ENCODE results near the gene MKNK1. TPM values are rescaled to one million over a fixed set of nuclear protein-coding genes. Genes with fewer than 3 reads are reported as not detected.
A peak's percentile ranks its signal among the peaks of the same experiment; 100 is the strongest.

Gene MKNK1
- total RNA-seq, 1 donor from 2014 or later, result 23.4 TPM

DNA sequence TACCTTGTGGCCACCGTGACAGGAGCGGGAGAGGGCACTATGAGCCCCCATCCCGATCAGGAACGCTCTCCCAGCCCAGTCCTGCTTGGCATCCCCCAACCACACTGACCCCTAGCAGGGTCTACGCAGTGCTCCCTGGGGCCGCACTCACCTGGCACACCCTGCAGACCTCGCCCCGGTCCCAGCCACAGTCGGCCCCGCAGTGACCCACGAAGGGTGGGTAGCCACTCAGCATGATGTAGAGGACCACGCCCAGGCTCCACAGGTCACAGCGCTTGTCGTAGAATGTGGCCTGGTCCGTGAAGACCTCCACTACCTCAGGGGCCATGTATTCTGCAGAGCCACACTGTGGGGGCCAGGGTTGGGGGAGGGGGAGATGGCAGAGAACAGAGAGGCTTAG, 41.6 kb downstream of the MKNK1 start:
- DNase-seq (ENCODE audit: low spot score), result no peak

DNA sequence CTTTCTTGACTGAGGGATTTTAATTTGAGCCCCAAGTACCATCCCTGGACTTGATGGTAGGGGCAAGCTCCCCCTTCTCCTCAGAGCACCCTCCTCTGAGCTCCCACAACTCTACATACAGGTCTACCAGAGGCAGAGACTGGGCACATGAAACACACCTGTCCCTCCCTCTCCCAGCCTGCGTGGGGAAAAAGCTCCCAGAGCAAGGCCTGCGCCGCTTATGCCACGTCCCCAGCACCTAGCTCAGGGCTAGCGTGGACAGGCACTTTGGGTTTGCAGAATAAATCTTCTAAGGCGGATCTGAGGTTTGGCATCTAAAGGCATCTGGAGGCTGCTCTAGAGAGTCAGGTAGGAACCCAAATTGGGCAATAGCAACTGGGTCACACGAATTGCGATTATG, 45.1 kb downstream of the MKNK1 start:
- DNase-seq (ENCODE audit: low spot score), result no peak

DNA sequence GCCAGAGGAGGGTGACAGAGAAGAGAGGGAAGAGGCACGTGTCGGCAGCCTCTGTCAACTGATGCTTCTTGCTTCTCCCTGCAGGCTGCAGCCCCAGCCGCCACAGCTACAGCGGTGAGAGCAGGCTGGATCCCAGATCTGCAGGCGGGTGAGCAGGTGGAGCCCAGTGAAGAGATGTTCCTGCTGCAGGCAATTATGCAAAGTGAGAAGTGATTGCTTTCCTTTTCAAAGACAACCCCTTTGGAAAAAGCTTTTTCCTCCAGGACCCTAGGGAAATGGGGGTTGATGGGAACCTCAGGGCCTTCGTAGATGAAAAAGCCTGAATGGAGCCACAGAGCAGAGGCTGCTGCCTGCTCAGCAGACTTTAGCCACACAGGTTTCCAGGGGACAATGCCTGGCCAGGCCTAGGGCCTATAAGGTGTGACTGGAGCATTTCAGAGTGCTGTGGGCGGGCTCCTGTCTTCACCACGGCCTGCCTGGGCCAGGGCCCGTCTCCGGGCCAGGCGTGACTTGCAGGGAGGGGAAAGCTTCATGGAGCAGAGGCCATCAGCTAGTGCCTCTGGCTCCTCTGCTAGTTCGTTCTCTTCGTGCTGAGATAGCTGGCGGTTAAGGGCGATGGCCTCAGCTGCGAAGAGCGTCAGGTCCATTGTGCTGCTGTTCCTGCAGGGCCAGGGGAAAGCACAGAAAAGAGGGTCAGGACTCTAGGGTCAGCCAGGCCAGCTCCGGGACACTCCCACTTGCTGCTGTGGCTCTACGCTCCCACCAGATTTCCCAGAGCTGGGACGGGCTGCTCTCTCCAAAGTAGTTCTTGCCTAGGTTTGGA, 45.7 kb downstream of the MKNK1 start:
- DNase-seq (ENCODE audit: low spot score), result no peak

DNA sequence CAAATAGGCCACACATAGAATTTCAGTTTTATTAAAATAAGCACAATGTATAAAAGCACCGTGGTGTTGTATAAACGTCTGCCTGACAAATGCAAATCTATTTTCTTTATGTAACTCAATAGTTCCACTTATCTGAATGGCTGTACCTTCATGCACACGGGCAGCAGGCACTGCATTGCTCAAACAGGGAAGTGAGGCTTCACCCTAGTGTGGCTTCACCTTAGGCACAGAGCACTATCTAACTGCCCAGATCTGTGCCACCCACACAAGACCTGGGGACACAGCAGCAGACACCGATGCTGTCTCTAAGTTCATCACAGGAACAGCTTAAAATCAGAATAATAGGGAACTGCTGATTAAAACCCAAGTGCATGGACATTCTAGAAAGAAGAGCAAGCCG, 46.7 kb downstream of the MKNK1 start:
- no peak for DNase-seq (ENCODE audit: low spot score)

DNA sequence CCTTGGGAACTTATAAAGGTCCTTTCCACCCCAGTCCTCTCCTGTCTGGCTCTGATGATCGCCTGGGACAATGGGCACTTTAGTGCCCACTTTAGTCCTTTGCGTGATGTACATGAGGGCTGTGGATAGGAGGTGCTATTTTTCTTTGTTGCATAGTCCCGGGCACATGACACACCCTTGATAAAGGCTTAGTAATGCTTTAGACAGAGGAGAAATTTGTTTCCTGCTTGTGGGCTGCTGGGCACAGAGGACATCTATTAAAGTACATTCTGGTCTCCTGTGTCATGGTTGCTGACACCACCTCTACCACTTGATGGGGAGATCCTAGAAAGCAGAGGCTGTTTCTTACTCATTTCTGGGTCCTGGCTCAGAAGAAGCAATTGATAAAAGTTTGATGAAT, 47.2 kb downstream of the MKNK1 start:
- no peak for DNase-seq (ENCODE audit: low spot score)

DNA sequence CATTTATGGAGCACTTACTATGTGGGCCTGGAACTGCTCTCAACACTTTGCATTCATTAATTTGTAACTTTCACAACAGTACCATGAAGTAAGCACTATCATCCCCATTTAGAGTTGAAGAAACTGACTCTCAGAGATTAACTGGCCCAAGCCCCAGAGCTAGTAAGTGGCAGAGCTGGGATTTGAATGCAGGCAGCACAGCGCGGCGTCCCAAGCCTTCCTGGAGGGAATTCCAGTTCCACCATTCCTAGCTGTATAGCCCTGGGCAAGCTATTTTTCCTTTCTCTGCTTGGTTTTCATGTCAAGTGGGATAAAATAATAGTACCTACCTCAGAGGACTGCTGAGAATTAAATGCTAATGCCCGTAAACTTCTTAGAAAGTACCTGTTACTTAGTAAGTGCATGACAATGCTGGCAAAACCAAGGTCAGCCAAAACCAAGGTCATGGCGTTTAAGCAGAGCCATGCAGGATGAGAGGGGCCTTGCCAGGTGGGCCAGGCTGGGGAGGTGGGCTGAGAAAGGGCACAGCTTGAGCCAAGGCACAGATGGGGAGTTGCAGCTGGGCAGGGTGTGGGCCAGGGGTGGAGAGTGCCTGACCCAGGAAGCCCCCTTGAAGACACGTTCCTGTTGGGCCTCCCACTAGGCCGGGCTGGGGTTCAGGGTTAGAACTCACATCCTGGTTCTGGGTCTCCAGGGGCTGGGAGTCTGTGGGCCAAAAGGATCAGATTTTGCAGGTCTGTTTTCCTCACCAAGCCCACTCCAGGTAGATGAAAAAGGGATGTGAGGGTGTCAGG, 48.0 kb downstream of the MKNK1 start:
- no peak for DNase-seq (ENCODE audit: low spot score)

DNA sequence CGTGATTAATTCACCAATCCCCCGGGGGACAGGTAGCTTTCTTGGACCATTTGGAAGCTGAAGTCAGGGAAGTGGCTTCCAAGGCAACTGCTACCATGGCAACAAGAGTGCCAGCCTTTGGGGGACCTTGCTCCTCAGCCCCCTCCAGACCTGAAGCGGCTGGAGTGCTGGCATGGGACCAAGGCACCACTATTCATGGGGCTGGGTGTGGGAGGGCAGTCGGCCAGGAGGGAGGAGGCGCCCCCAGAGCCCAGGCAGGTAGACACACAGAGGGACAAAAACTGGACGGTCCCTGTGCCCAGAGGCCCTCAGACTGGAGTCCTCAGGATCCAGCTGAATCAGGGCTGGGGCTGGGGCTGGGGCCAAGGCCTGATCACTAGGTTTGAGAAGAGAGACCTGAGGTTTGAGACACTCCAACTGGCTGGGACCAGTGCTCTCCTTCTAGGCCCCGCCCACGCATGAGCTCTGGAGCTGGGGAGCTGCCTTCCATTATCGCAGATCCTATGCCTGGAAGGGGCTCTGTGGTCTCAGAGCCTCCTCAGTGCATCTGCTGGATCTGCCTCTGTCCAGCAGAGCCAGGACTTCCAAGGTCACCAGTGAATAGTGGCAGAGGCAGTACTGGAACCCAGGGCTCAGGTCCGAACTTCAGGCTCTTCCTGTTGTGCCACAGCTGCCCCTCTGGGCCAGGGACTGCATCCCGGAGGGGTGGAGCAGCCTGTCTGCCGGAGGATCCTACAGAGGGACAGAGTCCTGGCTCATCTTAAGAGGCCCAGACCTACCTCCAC, 49.3 kb downstream of the MKNK1 start:
- no peak for DNase-seq (ENCODE audit: low spot score)

DNA sequence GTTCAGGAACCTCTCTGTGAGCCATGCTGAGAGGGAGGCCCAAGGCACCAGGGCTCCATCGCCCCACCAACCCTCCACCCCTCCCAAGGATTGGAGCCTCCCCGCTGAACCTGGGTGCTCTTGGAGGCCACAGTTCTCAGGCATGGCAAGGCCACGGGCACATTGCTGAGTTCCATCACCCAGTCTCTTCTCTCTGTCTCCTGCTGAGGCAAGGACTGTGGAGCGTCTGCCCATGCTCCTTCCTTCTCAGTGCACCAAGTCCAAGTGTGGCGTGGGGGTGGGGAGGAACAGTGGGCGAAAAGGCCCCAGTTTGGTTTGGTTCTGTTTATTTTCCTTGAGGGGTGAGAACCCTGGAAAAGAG, 49.9 kb downstream of the MKNK1 start:
- DNase-seq (ENCODE audit: low spot score), result no peak

DNA sequence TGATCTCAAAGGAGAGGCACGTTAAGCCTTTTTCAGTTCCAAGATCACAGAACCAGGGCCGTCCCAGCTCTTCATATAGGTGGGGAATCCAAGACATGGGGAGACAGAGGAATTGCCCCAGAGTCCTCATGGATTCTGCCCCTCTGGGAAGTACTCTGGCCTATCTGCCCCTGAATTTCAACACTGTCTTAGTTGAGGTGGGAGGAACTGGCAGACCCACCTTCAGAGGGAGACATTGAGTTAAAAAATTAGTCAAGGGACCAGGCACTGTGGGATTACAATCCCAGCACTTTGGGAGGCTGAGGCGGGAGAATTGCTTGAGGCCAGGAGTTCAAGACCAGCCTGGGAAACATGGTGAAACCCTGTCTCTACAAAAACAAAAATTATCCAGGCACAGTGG, 50.6 kb downstream of the MKNK1 start:
- no peak for DNase-seq (ENCODE audit: low spot score)

DNA sequence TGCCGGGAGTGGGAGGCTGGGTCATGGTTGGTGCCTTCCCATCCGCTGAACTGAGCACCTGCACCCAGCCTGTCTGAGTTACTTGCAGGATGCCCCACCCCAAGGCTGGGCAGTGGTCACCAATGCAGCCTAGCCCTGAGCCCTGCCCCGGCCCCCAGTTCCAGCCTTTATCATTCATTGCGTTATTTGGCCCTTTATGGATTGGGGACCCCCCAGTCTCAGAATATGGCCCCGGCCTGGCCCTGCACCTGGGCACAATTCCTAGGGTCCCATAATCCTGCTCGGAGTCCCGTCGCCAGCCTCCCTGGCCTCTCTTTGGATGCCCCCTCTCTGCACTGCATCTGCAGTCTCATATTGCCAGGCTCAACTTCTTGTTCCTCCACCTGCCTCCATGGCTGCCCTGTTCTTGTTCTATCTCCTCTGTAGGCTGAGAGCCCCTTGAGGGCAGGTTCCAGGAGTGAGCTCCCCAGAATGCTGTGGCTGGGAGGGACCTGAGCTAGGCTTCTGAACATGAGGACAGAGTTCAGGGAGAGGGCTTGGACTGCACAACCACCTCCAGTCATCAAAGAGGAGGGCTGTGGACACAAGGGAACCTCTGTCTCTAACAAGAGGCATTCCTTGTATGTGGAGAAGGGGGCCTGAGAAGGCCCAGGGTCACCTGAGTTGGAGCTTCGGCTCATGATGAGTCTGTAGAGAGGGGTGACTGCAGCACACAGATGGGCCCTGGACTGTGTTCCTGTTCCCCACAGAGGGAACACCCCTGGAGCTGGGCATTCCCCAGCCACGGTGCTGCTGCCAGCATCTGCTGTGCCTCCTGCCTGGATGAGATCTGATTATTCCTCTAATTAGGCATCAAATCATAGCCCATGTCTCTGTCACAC, 51.5 kb downstream of the MKNK1 start:
- no peak for DNase-seq (ENCODE audit: low spot score)

DNA sequence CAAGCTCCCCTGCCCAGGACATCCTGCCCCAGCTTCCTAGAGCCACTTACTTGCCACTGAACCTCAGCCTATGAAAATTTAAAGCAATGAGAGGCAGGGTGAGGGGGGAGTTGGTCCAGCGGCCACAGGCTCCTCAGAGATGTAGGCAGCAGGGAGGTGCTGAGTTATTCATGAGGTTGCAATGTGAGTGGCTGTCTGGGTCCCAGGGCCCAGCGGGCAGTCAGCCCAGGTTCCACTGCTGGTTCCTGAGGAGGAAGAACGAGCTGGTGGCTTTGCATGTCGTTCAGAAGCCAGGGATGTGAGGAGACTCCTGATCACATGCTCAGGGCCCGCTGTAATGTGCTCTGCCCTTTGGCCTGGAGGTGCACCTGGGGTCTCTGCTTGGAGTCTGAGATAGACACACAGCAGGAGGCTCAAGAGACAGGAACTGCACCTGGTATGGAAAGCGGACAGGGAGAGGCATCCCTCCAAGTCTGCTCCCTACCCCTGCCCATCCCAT, 52.4 kb downstream of the MKNK1 start, which contains the start of gene KNCN:
TSS of gene KNCN (minus strand) at position 51 of the 499 bp plus-strand sequence. CDS start 432 bp downstream, outside the sequence.
- DNase-seq (ENCODE audit: low spot score), result no peak

DNA sequence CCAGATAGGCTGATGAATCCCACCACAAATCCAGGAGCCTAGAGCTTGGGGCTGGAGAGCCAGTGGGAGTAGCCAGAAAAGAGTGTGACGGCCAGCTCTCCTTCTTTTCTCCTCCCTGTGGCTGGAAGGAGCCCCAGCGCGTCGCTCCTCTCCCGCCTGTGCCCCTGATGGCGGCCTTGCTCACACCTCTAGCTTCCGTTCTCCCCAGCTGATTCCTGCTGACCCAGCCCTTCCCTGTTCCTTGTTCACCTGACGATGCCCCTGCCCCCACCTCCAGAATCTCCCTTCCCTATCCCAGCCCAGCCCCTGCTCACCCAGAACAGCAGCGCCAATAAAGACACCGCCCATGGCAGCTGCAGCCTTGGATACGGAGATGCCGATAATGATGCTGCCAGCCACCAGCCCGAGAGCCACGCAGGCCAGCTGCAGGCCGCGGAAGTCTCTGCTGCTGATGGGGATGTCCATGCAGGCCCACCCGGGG, 53.3 kb downstream of the MKNK1 start:
- no peak for DNase-seq (ENCODE audit: low spot score)

DNA sequence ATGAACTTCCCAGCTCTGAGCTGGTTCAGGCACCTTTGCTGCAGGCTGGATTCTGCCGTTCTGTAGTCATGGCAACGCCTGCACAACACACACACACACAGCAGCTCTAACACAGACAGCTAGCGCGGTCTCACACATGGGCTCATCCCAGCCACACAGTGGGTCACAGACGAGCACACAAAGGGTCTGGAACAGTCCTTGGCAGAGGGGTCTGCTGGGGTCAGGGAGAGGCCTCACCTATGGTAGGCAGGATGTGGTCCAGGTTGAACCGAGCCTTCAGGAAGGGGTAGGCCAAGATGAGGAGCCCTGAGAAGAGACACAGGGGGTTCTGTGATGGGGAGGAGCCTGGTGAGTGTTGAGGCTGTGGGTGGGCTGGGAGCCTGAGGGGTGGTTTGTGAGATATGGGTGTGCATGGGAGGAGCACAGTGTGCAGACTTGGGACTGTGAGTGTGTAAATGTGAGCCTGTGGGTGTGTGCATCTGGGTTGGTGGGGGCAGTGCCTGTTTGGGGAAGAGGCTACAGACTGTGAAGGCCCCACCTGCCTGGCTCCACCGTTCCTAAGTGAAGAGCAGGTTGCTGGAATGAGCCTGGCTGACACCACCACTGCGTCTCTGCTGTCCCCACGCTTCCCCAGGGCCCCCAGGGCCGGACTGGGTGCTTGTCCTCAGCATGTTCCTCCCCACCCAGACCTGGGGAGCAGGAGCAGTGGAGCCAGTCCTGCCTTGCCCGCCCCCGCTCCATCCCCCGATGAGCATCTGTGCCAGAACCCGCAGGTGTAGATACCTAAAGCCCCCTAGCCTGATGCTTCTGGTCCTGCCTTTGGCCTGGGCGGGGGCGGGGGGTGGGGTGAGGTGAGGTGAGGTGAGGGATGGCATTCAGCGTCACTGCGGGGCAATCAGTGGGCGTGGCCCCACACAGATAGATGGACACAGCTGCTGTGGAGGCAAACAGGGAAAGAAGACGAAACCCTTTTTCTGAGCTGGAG, 54.1 kb downstream of the MKNK1 start:
- DNase-seq (ENCODE audit: low spot score), result peak; percentile 73

DNA sequence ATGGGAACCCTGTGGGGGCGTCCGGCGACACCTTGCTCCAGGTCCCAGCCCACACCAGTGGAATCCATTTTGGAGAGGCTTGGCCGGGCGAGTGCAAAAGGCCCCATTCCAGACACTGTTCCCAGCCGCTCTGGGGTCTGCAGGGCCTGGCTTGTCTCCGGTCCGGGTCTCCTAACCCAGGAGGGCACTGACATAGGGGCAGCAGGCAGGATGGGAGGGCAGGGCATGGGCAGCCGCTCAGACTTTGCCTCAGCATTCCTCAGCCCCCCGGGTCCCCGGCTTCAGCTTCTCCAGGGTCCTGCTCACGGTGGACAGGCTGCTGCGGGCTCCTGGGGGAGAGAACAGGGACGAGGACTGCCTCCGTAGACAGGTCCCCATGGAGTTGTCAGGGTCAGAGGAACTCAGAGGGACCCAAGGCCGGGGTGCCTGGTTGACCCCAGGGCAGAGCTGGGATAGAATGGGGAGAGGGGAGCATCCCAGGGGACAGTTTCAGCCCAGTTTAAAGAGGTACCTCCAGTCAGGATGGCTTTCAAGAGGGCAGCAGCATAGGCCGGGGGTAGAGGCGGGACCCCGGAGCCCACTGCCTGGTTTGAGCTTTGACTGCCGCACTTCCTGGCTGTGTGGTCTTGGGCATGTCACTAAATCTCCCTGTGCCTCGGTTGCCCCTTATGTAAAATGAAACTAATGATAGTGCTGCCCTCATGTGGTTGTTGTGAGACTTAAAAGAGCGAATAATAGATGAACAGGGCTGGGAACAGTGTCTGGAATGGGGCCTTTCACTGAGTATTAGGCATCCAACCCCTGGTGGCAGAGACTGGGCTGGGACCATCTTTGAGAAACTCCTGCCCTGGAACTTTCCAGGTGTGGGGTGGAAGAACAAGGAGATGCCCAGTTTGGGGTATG, 56.3 kb downstream of the MKNK1 start:
- DNase-seq (ENCODE audit: low spot score), result peak; percentile 44

DNA sequence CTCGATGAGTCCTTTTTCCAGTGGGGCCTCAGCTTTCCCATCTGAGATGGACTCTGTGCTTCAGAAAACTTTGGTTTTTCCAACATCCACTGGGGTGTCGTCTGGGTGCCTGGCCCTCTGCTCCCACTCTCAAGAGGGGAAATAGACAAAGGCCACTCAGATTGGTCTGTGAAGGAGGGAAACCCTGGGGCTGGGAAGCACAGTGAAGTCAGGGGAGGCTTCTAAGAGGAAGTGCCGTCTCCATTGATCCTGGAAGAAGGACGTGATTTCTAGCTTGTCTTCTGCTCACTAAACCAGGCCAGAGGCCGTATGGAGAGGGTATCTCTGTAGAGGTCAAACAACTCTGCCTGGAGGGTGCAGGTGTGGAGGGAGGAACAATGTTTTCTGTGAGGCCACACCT, 57.9 kb downstream of the MKNK1 start:
- DNase-seq (ENCODE audit: low spot score), result no peak

DNA sequence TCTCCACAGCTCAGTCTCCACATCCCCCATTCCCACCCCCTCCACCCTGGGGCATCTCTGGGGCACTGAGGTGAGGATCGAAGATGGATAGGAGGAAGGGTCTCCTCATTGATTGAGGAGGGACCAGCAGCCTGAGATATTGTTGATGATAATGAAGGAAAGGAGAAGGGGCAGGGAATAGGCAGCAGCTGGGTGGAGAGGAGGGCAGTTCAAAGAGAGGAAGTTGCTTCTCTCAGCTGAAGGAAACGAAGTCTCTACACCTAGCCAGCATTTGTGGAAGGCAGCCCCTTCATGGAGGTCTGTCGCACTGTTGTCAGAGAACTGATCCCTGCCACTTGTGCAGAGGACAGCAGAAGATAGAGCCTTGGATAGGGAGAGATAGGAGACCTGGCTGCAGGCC, 58.3 kb downstream of the MKNK1 start:
- DNase-seq (ENCODE audit: low spot score), result no peak

DNA sequence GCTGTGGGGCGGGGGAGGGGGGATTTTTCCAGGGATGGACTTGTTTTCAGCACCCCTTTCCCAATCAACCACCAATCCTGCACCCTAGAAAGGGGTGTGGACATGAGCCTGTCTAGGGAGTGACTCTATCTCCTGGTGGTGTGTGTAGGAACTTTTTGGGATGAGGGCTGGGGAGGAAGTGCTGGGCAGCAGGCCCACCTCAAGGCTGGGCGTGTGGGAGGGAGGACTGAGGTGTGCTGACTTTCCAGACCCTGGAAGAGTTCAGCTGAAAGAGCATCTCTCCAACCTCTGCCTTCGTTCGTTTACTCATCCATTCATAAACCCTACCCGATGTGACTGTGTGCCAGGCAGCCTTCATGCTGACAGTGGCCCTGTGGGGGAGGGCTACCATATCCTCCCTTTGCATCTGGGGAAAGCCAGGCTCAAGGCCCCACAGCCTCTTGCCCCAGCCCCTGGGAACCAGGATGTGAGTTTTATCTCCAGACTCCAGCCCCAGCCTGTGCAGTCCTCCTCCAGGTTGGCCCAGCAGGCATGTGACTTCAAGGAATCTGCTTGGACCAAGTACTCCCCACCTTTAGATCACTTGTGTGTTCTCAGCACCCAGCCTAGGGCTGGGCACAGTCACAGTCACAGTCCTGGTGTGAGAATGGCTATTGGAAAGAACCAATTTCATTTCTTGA, 59.4 kb downstream of the MKNK1 start:
- no peak for DNase-seq (ENCODE audit: low spot score)

All from umbilical cord (tissue), 2 donors.